Liver (tissue), 9 donors: ENCODE results near the gene UNC5B. TPM values are rescaled to one million over a fixed set of nuclear protein-coding genes. Genes with fewer than 3 reads are reported as not detected.

ENCODE experiments used
- DNase-seq: peaks from one replicate; pipeline ENCODE4 v3.0.0-alpha.2; 2017; ENCODE audit warnings: low spot score
- H3K27ac ChIP-seq, 2 donors: one replicate each; pipeline ENCODE4 v1.7.0; 2013; ENCODE audit warnings: inconsistent platforms in 2 of 2, low read length in 2 of 2, control low read depth in 1 of 2, low read depth in 1 of 2, mild to moderate bottlenecking in 1 of 2
- H3K27me3 ChIP-seq, 4 donors: one replicate each; pipeline versions ENCODE4 v1.6.1 to v1.7.0; 2013; ENCODE audit warnings: low read length in 3 of 4, inconsistent platforms in 1 of 4, mild to moderate bottlenecking in 1 of 4, moderate library complexity in 1 of 4; ENCODE audit not compliant: control insufficient read depth in 4 of 4, insufficient read depth in 4 of 4
- H3K36me3 ChIP-seq, 4 donors: one replicate each; pipeline versions ENCODE4 v1.6.1 to v1.7.0; 2013; ENCODE audit warnings: low read length in 3 of 4, mild to moderate bottlenecking in 3 of 4, low read depth in 1 of 4, moderate library complexity in 1 of 4; ENCODE audit not compliant: control insufficient read depth in 4 of 4, insufficient read depth in 3 of 4
- H3K4me1 ChIP-seq, 4 donors: one replicate each; pipeline versions ENCODE4 v1.6.1 to v1.7.0; 2013; ENCODE audit warnings: low read length in 3 of 4, mild to moderate bottlenecking in 3 of 4, moderate library complexity in 1 of 4; ENCODE audit not compliant: control insufficient read depth in 4 of 4, insufficient read depth in 4 of 4
- H3K4me3 ChIP-seq, 3 donors: one replicate each; pipeline versions ENCODE4 v1.6.1 to v1.7.0; 2013; ENCODE audit warnings: low read length in 3 of 3, control low read depth in 1 of 3, low read depth in 1 of 3, mild to moderate bottlenecking in 1 of 3
- H3K9ac ChIP-seq, 2 donors: one replicate each; pipeline ENCODE4 v1.7.0; 2013; ENCODE audit warnings: low read length in 2 of 2, mild to moderate bottlenecking in 2 of 2, moderate library complexity in 2 of 2, control low read depth in 1 of 2, low read depth in 1 of 2
- H3K9me3 ChIP-seq, 4 donors: one replicate each; pipeline versions ENCODE4 v1.6.1 to v1.7.0; 2013; ENCODE audit warnings: low read length in 3 of 4; ENCODE audit not compliant: control insufficient read depth in 4 of 4
- EGR1 ChIP-seq, 2 donors: IDR thresholded peaks; 2 replicates each; pipeline ENCODE4 v1.6.1; 2016 to 2018; ENCODE audit warnings: antibody characterized with exemption in 2 of 2, low read depth in 2 of 2
- FOXA1 ChIP-seq: IDR thresholded peaks from 2 replicates; pipeline ENCODE4 v1.6.1; 2016; ENCODE audit warnings: antibody characterized with exemption
- FOXA2 ChIP-seq: IDR thresholded peaks from 2 replicates; pipeline ENCODE4 v1.6.1; 2016; ENCODE audit warnings: antibody characterized with exemption
- GABPA ChIP-seq, 2 donors: IDR thresholded peaks in 1 of 2; conservative IDR thresholded peaks in 1 of 2; 2 replicates each; pipeline ENCODE4 v1.6.1; 2016; ENCODE audit warnings: antibody characterized with exemption in 2 of 2, mild to moderate bottlenecking in 1 of 2, moderate library complexity in 1 of 2
- HNF4A ChIP-seq, 2 donors: conservative IDR thresholded peaks; 2 replicates each; pipeline ENCODE4 v1.6.1; 2016; ENCODE audit warnings: antibody characterized with exemption in 2 of 2, mild to moderate bottlenecking in 2 of 2
- JUND ChIP-seq, 2 donors: IDR thresholded peaks; 2 replicates each; pipeline ENCODE4 v1.6.1; 2016; ENCODE audit warnings: antibody characterized with exemption in 2 of 2
- NR2F2 ChIP-seq: IDR thresholded peaks from 2 replicates; pipeline ENCODE4 v1.6.1; 2016; ENCODE audit warnings: antibody characterized with exemption
- RAD21 ChIP-seq, 2 donors: IDR thresholded peaks; 2 replicates each; pipeline ENCODE4 v1.6.1; 2016; ENCODE audit warnings: antibody characterized with exemption in 2 of 2, mild to moderate bottlenecking in 2 of 2
- YY1 ChIP-seq: IDR thresholded peaks from 2 replicates; pipeline ENCODE4 v1.6.1; 2016; ENCODE audit warnings: antibody characterized with exemption, mild to moderate bottlenecking
- WGBS: extraction: QIAGEN DNeasy Blood & Tissue Kit; methylation state at CpG from one replicate; pipeline ENCODE4 v1.1.7; 2013; 5-methylcytosine and 5-hydroxymethylcytosine counted together
- polyA plus RNA-seq, 2 donors: library from polyadenylated mRNA; stranded (reverse) in 1 of 2; unstranded in 1 of 2; fragments of 200-250 nt in 1 of 2; fragments of >200 nt in 1 of 2; fragmentation: Nextera tagmentation in 1 of 2; extraction: Ambion mirVana in 1 of 2; gene quantifications; one replicate each; pipeline versions ENCODE4 v1.2.1 to v1.2.3, GENCODE V29; 2013 to 2015
- total RNA-seq, 2 donors: library from RNA; depleted of rRNA; stranded (reverse); fragments of >200 nt; gene quantifications; one replicate each; pipeline ENCODE4 v1.2.3, GENCODE V29; 2014
- TF ChIP-seq, protein P1 (sequence below): IDR thresholded peaks from 2 replicates; pipeline ENCODE4 v1.6.1; 2016; ENCODE audit warnings: antibody characterized with exemption
- TF ChIP-seq, protein P2 (sequence below): fragments of 150-350 bp; IDR thresholded peaks from 2 replicates; pipeline ENCODE4 v1.5.1; 2017; ENCODE audit warnings: improper control_type of control experiment, low read depth, low read length; ENCODE audit not compliant: missing input control
- TF ChIP-seq, protein P3 (sequence below): IDR thresholded peaks from 2 replicates; pipeline ENCODE4 v1.6.1; 2016; ENCODE audit warnings: antibody characterized with exemption, mild to moderate bottlenecking
- TF ChIP-seq, protein P4 (sequence below): IDR thresholded peaks from 2 replicates; pipeline ENCODE4 v1.6.1; 2016; ENCODE audit warnings: antibody characterized with exemption
- TF ChIP-seq, protein P5 (sequence below): IDR thresholded peaks from 2 replicates; pipeline ENCODE4 v1.6.1; 2016; ENCODE audit warnings: antibody characterized with exemption
- donor health status: healthy.
- donor health status: healthy.
- donor health status: healthy.
- donor health status: healthy.
- donor health status: healthy.

Gene UNC5B
- total and polyA plus RNA-seq, 4 donors, result 0.56 to 1.8 (median 1.3) TPM

DNA sequence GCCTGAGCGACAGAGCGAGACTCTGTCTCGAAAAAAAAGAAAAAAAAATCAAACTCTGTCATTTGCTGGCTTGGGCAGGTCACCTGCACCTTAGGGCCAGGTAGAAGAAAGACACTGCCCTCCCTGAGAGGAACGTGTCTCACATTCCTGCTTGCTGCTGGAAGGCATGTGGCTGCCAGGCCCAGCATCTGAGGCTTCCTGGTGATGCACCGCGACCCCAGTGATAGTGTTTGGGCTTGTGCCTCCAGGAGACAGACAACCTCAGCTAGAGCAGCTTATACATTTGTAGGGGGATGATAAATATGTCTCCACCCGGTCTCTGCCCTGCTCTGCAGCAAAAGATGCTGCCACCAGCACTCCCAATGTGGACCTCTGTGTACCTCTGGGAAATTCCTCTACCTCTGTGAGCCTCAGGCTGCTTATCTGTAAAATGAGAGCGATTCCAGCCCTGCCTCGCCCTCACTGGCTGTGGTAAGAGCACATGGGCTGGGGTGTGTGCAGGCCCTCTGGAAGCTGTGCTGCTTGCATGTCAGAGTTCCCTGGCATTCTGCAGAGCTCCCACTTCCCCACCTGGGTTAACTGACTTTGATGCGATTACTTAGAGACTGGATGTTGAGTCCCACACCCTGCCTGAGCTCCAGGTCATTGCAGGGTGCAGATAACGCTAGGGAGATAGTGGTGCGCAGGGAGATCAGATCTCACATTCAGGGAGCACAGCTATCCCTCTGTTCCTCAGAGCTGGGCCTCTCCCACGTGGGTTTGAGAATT lies 126.5 kb downstream of the UNC5B start:
- TF ChIP-seq GABPA (IDR thresholded peaks at IDR 0.05 in 1 of 2, conservative IDR thresholded peaks at IDR 0.05 in 1 of 2) (no peak), FOXA2 (no peak), NR2F2 (no peak), HNF4A (conservative IDR thresholded peaks at IDR 0.05) (no peak), EGR1 (IDR thresholded peaks at IDR 0.05; ENCODE audit: low read depth in 2 of 2) (no peak), JUND (IDR thresholded peaks at IDR 0.05) (no peak), RAD21 (IDR thresholded peaks at IDR 0.05) (no peak), YY1 (no peak), FOXA1 (no peak)
- TF ChIP-seq, protein P1, sequence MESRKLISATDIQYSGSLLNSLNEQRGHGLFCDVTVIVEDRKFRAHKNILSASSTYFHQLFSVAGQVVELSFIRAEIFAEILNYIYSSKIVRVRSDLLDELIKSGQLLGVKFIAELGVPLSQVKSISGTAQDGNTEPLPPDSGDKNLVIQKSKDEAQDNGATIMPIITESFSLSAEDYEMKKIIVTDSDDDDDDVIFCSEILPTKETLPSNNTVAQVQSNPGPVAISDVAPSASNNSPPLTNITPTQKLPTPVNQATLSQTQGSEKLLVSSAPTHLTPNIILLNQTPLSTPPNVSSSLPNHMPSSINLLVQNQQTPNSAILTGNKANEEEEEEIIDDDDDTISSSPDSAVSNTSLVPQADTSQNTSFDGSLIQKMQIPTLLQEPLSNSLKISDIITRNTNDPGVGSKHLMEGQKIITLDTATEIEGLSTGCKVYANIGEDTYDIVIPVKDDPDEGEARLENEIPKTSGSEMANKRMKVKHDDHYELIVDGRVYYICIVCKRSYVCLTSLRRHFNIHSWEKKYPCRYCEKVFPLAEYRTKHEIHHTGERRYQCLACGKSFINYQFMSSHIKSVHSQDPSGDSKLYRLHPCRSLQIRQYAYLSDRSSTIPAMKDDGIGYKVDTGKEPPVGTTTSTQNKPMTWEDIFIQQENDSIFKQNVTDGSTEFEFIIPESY, result no peak
- TF ChIP-seq, protein P2, sequence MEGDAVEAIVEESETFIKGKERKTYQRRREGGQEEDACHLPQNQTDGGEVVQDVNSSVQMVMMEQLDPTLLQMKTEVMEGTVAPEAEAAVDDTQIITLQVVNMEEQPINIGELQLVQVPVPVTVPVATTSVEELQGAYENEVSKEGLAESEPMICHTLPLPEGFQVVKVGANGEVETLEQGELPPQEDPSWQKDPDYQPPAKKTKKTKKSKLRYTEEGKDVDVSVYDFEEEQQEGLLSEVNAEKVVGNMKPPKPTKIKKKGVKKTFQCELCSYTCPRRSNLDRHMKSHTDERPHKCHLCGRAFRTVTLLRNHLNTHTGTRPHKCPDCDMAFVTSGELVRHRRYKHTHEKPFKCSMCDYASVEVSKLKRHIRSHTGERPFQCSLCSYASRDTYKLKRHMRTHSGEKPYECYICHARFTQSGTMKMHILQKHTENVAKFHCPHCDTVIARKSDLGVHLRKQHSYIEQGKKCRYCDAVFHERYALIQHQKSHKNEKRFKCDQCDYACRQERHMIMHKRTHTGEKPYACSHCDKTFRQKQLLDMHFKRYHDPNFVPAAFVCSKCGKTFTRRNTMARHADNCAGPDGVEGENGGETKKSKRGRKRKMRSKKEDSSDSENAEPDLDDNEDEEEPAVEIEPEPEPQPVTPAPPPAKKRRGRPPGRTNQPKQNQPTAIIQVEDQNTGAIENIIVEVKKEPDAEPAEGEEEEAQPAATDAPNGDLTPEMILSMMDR, result no peak
- TF ChIP-seq, protein P3, sequence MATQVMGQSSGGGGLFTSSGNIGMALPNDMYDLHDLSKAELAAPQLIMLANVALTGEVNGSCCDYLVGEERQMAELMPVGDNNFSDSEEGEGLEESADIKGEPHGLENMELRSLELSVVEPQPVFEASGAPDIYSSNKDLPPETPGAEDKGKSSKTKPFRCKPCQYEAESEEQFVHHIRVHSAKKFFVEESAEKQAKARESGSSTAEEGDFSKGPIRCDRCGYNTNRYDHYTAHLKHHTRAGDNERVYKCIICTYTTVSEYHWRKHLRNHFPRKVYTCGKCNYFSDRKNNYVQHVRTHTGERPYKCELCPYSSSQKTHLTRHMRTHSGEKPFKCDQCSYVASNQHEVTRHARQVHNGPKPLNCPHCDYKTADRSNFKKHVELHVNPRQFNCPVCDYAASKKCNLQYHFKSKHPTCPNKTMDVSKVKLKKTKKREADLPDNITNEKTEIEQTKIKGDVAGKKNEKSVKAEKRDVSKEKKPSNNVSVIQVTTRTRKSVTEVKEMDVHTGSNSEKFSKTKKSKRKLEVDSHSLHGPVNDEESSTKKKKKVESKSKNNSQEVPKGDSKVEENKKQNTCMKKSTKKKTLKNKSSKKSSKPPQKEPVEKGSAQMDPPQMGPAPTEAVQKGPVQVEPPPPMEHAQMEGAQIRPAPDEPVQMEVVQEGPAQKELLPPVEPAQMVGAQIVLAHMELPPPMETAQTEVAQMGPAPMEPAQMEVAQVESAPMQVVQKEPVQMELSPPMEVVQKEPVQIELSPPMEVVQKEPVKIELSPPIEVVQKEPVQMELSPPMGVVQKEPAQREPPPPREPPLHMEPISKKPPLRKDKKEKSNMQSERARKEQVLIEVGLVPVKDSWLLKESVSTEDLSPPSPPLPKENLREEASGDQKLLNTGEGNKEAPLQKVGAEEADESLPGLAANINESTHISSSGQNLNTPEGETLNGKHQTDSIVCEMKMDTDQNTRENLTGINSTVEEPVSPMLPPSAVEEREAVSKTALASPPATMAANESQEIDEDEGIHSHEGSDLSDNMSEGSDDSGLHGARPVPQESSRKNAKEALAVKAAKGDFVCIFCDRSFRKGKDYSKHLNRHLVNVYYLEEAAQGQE, result no peak
- TF ChIP-seq, protein P4, sequence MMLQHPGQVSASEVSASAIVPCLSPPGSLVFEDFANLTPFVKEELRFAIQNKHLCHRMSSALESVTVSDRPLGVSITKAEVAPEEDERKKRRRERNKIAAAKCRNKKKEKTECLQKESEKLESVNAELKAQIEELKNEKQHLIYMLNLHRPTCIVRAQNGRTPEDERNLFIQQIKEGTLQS, result no peak
- TF ChIP-seq, protein P5, sequence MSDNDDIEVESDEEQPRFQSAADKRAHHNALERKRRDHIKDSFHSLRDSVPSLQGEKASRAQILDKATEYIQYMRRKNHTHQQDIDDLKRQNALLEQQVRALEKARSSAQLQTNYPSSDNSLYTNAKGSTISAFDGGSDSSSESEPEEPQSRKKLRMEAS, result no peak
- Histone ChIP-seq H3K27ac (no peak overlapping the region), H3K4me1 (peaks cover 40 to 79% (median 64%) of the 10 kb centered on the region in 4 donors), H3K4me3 (no peak overlapping the region), H3K9me3 (no peaks in the 10 kb centered on the region), H3K36me3 (no peaks in the 10 kb centered on the region), H3K9ac (no peak overlapping the region), H3K27me3 (no peaks in the 10 kb centered on the region)
- 90% methylated on average over 13 of the region's 13 CpGs for WGBS
- no peak for DNase-seq
